NCI-H524 (cell line): ENCODE data around the gene FAM76B.
"Not testable (repeated sequence)": the region's sequence is repeated elsewhere in the genome, so short reads cannot be mapped to it uniquely, and the experiment has no call there.

ENCODE experiments used
- DNase-seq, 2 experiments: peaks; one replicate each; lab custom pipeline; 2025; lab: John Stamatoyannopoulos, UW

Gene FAM76B

DNA sequence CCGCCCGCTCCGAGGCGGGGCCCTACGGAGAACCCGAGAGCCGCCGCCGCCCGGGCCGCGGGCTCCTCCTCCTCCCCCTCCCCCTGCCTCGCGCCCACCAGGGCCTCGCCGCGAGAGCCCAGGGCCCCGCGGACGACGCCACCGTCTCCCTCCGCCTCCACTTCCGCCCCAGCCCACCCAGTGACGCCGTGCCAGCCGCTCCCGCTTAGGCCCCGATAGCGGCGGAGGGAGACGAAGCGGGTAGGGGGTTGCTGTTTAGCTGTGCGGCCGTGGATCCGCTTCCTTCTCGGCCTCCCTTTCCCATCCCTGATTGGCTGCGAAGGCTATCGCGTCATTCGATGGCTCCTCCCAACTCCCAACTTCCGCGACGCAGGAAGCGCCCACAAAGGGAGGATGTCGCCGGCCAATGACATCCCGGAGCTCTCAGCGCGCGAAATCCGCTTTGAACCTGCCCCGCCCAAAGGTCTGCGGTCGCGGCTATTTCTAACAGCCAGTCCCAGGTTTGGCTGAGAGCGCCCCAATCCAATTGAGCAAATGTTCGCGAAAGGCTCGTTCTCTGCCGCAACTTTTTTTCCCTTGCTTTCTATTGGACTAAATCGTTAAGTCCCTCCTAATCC lies at the start of gene FAM76B:
Gene FAM76B, minus strand, starts transcription at position 277 of the 617 bp plus-strand sequence. CDS start 304 bp downstream, outside the sequence.
- DNase-seq = peak; percentile 94 to 97

DNA sequence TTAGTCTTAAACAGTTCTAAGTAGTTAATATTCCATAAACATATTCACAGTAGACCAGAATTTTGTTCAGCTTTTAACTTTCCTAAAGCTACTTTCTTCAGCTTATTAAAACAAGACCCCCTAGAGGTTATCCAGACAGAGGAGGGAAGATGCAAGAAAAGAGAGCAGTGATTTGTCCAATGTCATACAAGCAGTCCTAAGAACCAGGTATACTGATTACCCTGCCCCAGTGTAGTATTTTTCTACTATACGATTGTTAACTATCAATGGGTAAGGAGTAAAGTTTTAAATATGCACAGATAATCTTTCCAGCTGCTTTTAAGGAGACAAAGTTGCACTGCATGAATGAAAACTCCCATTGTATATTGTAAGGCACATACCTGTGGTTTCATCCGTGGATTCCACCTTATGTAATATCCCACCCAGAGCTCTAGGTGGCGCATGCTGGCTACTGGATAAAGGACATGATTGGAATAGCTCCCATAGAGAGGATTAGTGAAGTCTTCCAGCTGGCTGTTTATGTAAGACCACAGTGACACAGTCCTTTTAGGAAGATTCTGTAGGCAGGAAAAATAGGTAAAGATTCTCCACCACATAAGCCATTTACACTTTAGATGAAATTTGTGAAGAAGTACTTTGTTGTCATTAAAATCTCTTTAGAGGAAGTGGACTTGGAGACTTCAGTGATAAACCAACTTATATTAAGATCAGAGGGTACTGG lies 46.3 kb upstream of the FAM76B start:
- DNase-seq = peak; percentile 37 to 83

DNA sequence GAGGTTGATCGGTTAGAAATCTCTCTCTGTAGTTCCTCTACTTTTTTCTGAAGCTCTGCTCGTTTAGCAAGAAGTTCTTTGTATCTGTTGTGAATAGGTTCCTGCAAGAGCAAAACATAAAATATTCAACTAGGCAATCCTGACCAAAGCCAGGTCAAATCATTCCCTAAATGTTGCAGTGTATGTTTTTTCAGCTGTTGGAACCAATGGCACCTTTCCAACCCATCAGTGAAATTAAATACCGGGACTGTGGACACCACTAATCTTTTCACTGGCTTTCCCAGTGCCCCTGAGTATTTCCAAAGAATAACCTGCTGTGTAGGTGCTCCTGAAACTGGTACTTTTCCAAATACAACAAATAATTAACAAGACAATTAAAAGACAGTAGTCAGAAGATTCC lies 45.8 kb upstream of the FAM76B start:
- DNase-seq = no peak

DNA sequence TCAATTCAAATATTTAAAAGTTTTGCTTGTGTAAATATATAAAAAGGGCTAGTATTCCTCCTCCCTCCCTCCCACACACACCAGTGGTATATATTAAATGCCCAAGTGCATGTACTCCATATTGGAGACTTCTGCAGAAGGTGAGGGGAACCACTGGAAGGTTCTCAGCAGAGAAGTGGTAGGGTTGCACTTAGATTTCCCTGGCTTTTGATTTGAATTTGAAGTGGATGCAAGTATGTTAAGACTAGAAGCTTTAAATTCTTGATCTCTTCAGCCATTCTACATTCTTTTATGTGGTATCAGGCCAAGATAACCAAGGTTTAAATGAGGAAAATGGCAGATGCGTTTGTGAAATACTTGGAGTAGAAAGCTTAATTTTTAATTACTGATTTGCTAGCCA lies 43.8 kb upstream of the FAM76B start:
- DNase-seq = no peak

DNA sequence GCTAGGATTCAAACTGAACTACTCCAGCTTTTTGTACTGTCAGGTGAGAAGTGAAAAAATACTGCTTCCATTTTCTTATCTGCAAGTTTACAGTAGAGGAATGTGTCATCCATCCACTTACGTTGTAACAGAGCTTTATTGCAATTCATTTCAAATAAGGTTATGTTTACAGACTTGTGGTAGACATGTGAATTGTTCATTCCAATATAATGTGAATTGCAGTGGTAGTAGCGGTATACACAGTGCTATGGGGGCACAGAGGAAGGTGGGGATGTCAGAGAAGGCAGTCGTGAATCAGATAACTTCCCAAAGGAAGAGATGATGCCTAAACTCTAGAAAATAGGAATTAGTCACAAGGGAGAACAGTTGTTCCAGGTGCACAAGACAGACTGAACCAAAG lies 43.2 kb upstream of the FAM76B start:
- no peak for DNase-seq

DNA sequence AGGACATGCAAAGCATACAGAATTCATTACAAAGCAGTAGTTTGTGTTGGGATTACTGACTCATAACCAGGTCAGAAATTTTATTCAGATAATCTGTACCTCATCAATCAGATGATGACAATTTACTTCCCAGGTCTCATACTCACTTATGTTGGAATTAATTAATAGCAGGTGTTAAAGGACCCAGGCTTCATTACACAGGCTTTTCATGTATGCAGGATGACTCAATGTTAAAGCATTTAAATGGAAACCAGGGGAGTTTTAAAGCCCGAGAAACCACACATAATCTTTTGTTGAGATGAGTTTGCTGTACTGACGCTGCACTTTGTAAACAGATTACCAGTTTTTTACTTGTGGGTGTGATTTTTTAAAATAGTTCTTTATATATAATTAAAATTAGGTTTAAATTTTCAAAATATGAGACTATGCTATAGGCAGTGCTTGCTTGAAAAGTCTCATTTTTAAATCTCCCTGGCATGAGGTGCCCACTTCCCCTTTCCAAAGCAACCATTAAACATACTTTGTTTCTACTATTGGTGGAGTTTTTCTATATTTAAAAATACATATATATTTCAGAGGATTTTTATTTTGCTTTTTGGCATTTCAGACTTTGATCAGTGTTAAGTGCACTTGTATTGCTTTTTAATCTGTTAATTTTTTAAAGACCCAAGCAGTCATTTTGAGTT lies 41.8 kb upstream of the FAM76B start:
- DNase-seq = no peak

DNA sequence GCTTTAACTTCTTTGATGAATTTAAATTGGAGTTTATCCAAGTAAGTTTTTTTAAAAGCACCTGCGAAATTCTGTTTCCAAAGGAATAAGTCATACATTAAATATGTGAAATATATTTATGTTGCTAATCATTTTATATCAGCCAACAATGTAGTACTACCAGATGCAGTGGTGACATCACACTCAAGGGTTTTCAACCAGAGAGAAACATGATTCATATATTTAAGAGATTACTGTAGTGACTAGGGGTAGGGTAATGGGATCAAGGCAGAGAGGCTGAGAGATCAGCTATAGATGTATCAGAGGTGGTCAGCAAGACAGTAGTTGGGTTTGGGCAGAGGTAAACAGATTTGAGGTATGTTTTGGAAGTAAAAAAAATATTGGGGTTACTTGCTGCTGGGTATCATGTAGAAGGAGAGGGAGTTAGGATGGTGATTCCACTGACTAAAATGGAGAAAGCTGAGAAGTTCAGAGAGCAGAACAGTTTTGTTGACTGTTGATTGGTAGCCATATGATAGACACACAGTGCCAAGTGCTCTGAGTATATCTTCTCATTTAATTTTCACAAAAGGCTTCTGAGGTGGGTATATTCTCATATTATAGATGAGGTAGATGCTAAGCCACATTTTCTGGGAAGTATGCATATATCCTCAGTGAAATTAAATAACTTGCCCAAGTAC lies 40.1 kb upstream of the FAM76B start:
- DNase-seq = no peak

DNA sequence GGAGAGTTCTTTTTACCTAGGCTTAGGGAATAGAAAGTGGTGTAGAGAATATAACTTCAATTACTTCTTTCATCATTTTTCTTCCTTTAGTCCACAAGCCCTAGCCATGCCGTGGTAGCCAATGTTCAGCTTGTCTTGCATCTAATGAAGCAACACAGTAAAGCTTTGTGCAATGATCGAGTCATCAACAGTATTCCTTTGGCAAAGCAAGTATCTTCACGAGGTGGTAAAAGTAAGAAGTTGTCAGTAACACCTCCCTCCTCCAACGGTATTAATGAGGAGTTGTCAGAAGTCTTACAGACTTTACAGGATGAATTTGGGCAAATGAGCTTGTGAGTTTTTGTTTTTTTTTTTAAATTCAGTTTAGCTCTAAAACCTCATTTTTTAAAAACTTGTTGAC lies 38.1 kb upstream of the FAM76B start:
- no peak for DNase-seq

DNA sequence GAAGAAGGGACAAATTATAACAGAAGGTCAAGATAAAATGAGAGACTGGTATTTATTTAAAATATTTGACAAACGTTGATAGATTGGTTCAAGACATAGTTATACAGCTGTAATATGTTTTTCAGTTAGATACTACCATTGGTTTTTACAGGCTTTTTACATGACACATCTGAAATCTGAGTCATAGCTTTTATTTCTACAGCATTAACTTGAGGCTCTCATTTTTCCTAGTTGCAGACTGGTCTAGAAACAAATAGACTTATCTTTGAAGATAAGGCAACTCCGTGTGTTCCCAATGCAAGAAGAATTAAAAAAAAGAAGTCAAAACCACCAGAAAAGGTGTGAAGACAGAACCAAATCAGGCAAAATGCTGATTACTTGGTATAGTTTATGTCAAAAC lies 32.1 kb upstream of the FAM76B start:
- DNase-seq = no peak

DNA sequence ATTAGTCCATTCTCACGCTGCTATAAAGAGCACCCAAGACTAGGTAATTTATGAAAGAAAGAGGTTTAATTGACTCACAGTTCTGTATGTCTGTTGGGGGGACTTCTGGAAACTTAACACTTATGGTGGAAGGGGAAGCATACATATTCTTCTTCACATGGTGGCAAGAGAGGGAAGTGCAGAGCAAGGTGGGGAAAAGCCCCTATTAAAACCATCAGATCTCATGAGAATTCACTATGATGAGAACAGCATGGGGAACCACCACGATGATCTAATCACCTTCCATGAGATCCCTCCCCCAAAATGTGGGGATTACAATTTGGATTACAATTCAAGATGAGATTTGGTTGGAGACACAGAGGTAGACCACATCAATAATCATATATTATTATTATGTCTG lies 26.5 kb upstream of the FAM76B start:
- no peak for DNase-seq

DNA sequence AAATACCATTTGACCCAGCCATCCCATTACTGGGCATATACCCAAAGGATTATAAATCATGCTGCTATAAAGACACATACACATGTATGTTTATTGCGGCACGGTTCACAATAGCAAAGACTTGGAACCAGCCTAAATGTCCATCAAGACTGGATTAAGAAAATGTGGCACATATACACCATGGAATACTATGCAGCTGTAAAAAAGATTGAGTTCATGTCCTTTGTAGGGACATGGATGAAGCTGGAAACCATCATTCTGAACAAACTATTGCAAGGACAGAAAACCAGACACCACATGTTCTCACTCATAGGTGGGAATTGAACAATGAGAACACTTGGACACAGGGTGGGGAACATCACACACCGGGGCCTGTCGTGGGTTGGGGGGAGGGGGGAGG lies 21.5 kb upstream of the FAM76B start:
- not testable (repeated sequence) for DNase-seq

DNA sequence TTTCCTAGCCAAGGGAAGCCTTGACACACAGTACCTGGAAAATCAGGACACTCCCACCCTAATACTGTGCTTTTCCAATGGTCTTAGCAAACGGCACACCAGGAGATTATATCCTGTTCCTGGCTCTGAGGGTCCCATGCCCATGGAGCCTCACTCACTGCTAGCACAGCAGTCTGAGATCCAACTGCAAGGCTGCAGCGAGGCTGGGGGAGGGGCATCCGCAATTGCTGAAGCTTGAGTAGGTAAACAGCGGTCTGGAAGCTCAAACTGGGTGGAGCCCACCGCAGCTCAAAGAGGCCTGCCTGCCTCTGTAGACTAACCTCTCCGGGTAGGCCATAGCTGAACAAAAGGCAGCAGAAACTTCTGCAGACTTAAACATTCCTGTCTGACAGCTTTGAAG lies 16.9 kb upstream of the FAM76B start:
- DNase-seq = not testable (repeated sequence)

DNA sequence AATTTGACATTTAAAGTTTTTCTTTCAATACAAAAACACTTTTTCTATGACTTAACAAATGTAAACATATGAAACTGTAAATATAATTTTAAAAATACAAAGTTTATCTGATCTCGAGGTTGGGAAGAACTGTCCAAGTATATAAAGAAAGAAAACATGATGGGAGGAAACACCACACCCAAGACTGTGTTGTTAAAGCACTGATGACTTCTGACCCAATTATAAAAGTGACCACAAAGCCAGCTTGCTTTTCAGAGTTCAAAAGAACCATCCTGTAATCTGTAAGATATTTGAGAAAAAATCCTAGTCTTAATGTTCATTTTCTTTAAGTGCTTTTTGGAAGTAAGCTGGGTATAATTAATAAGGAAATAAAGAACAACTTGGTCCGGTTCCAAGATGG lies 16.3 kb upstream of the FAM76B start:
- no peak for DNase-seq

DNA sequence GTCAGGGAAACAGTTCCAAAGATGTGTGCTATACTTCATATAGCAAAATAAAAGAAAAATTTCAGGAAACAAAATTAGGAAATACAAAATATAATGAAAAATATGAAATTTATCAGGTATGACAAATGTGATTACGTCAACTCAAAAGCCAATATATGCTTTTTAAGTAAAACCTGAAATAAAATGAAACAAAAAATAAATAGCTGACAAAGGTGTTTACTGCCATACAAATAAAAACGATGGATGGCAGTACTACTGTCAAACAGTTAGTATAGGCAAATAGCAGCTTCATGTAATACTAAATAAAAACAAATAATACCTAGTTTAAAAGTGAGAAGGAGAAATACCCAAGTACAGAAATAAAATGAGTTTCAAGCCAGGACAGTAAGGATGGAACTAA lies 14.4 kb upstream of the FAM76B start:
- no peak for DNase-seq

DNA sequence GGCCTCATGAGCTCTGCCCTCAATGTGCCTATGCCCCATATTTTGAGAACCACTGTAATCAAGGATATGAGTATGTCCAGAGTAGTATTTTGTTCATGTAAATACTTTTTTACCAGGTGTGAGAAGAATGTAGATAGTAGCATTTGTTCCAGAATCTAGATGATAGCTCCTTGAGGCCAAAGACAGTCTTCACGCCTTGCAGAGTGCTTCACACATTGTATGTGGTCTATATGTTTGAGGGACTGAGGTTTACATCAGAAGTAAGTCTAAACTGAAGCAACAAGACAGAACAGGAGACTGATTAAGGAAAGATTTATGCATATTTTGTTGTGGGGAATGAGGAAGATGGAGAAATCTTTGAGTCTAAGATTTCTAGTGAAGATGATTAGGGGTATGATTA lies 13.2 kb upstream of the FAM76B start:
- no peak for DNase-seq

DNA sequence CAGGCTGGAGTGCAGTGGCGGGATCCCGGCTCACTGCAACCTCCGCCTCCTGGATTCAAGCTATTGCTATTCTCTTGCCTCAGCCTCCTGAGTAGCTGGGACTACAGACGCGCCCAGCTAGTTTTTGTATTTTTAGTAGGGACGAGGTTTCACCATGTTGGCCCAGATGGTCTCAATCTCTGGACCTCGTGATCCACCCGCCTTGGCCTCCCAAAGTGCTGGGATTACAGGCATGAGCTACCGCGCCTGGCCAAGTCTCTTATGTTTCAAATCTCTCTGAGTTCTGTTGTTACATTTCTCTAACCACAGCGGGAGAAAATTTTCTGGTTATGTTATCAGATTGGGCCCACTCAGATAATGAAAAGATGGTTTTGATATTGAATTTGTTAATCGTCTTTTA lies 10.9 kb upstream of the FAM76B start:
- DNase-seq = no peak

DNA sequence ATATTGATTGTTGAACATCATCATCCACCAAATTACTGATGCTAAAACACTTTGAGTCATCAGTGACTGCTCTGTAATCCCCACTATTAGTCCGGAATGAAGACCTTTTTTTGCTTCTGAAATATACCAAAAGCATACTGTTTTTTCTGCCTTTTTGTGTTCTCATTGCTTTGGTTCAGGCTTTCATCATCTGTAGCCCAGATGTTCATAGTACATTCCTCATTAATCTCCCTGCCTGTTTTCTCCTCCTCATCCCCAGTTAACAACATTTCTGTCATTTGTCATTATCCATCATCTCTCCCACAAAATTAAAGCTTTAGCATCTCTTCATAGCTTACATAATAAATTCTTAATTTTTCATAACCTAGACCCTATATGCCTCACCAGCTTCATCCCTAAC lies 10.0 kb upstream of the FAM76B start:
- no peak for DNase-seq

DNA sequence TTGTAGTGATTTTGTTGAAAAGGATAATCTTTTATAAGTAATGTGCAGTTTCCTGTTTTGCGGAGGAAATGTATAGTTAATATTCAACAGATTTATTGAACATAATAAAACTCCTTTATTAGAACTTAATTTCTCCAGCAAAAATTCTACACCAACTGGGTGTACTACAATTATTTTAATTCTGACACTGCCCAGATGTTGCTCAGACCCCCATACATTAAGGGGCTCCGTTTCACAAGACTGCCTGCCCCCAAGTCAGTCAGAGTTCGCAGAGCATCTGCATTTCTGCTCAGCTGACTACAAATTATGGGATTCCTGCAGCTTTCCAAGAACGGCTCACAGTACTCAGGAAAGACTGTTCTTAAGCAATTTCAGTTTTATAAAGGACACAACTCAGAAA lies 6.9 kb upstream of the FAM76B start:
- no peak for DNase-seq

DNA sequence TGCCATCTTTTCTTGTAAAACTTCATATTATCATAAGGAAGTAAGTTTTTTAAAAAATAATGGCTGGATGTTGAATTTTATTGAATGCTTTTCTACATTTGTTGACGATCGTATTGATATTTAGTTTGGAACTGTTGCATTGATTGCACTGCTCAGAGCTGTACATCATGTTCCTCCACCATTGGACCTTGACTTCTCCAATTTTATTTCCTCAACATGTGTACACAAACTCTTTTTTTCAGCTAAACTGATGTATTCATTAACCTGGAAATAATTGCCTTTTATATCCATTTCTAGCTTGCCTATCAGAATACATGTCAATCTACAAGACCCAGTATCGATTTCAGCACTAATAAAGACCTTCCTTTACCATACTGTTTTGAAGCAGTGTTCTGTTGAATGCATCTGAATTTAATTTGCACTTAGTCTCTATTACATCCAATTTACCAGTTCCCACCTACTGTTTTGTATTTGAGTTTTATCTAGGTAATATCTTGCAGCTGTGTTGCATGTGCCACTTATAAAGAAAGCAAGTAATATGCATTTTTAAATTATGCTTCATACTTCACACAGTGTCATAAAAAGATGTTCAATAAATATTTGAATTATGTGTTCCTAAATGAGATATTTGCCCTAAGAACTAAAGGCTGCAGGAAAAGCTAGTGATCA lies 6.2 kb upstream of the FAM76B start:
- no peak for DNase-seq

DNA sequence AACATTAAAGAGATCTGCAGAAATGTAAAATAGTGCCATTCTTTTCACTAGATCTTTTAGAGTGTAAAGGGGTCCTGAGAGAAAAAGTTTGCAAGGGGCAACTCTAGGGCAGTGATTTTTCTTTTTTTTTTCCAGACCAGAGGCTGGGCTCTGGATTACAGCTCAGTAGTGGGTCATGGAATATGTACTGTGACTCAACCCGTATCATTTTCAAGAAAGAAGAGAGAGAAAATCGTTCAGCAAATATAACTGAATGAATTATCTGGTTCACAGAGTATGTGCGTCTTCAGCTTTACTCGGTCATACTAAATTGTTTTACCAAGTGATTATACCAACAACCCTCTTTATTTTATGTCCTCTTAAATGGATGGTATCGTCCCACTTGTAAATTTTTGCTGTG lies 4.5 kb upstream of the FAM76B start:
- DNase-seq = no peak

DNA sequence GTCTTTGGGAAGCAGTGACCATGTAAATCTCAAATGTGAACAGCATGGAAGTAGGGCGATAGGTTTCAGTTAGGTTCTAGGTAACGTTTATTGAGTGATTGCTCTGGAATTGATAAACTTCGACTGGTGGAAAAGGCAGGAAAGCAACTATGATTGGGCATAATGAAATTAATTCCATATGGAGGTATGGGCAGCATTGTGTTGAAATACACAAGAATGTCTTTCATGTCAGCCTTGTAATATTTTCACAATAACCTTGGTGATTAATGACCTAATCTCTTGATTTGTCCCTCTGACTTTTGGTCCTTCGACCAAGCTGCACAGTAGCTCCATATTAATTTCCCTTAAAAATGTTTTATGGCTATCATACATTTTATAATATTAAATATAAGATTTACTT lies 3.5 kb upstream of the FAM76B start:
- DNase-seq = no peak

DNA sequence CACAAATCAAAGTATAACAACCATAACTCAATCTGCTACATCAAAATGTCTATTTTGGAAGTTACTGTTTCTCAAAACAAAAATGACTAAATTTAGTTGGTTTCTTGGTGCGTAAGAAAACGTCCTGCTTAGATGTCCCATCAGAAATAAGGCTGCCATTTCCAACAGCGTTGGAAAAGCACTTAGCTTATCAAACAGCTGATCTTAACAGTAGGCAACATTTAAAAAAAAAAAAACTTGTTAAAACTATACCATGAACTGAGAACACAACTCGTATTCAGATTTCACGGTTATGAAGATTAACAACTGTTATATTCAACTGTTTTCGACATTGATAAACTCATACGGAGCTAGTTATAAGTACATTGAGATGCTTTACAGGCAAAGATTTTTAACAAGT lies 3.1 kb upstream of the FAM76B start:
- no peak for DNase-seq
